Measurements from ENCODE around the gene OXSR1. TPM values are rescaled to one million over a fixed set of nuclear protein-coding genes. Genes with fewer than 3 reads are reported as not detected.

Gene OXSR1
- total RNA-seq, 4 donors from 2014 or later = 27.0 to 46.7 (median 32.9) TPM

DNA sequence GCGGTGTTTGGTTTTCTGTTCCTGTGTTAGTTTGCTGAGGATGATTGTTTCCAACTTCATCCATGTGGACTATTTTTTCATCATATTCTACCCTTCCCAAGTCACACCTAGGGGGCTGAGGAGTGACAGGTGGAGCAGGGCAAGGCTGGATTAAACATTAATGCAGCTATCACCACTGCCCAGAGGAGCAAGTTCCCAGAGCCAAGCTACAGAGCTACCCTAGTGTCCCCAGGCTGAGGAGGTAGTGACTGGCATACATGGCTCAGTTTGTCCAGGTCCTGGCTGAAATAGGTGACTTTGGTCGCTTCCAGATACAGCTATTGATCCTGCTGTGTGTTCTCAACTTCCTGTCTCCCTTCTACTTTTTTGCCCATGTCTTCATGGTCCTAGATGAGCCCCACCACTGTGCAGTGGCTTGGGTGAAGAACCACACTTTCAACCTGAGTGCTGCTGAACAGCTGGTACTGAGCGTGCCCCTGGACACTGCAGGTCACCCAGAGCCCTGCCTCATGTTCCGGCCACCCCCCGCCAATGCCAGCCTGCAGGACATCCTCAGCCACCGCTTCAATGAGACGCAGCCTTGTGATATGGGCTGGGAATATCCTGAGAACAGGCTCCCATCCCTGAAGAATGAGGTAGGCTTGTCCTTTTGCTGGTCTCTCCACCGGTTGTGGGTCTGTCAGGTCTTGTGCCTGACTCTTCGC, 100.4 kb downstream of the OXSR1 start, which contains the start of gene SLC22A13:
Gene SLC22A13, plus strand, starts transcription at position 209 of the 704 bp plus-strand sequence. Its CDS starts 49 bp downstream, at position 258.
- intact Hi-C loops (cut with DNase I) = no loop called here
- 94% methylated on average over 4 of the region's 9 CpGs for WGBS
- TF ChIP-seq POLR2AphosphoS5 (IDR thresholded peaks at IDR 0.05) (no peak), CTCF (IDR thresholded peaks at IDR 0.05) (no peak), POLR2A (IDR thresholded peaks at IDR 0.05; ENCODE audit: low read depth) (no peak), EP300 (IDR thresholded peaks at IDR 0.05) (no peak)

GRCh38 chr3:38266810-38267209, 101.5 kb downstream of the OXSR1 start:
- 70% methylated on average over 1 of the region's 1 CpG for WGBS
- intact Hi-C loops (cut with DNase I) = no loop called here
- Histone ChIP-seq H3K27ac (replicated peaks in 1 of 4) (no peak overlapping the region), H3K4me1 (peaks cover 0 to 10% (median 0%) of the 10 kb centered on the region in 4 donors), H3K9me3 (no peaks in the 10 kb centered on the region), H3K4me3 (no peak overlapping the region), H3K36me3 (peaks cover 0 to 8% (median 3%) of the 10 kb centered on the region in 4 donors), H3K27me3 (no peaks in the 10 kb centered on the region)
- TF ChIP-seq POLR2AphosphoS5 (IDR thresholded peaks at IDR 0.05) (no peak), EP300 (IDR thresholded peaks at IDR 0.05) (no peak), POLR2A (IDR thresholded peaks at IDR 0.05; ENCODE audit: low read depth) (no peak), CTCF (IDR thresholded peaks at IDR 0.05) (no peak)
- DNase-seq (ENCODE audit: extremely low spot score) = peak; percentile 55

More for the DNA sequence above, 100.4 kb downstream of the OXSR1 start, which contains the start of gene SLC22A13:
- no peak within 1 kb of the TSS for H3K27ac ChIP-seq (replicated peaks in 1 of 4)
- peaks cover 0 to 10% (median 0%) of the 10 kb centered on the region in 4 donors for H3K4me1 ChIP-seq
- H3K36me3 ChIP-seq = peaks cover 0 to 9% (median 6%) of the 10 kb centered on the region in 4 donors
- peak; percentile 74 for DNase-seq (ENCODE audit: extremely low spot score)
- no peaks in the 10 kb centered on the region for H3K9me3 ChIP-seq
- H3K27me3 ChIP-seq = no peaks in the 10 kb centered on the region
- no peak within 1 kb of the TSS for H3K4me3 ChIP-seq

- WGBS = 79% methylated on average over 2 of the region's 2 CpGs
- Histone ChIP-seq H3K27me3 (no peaks in the 10 kb centered on the region), H3K4me1 (peaks cover 0 to 10% (median 0%) of the 10 kb centered on the region in 4 donors), H3K27ac (replicated peaks in 1 of 4) (no peak overlapping the region), H3K4me3 (no peak overlapping the region), H3K36me3 (peaks cover 0 to 8% (median 3%) of the 10 kb centered on the region in 4 donors), H3K9me3 (no peaks in the 10 kb centered on the region)
- intact Hi-C loops (cut with DNase I) = no loop called here
- DNase-seq (ENCODE audit: extremely low spot score) = peak; percentile 10
- TF ChIP-seq CTCF (IDR thresholded peaks at IDR 0.05) (no peak), POLR2AphosphoS5 (IDR thresholded peaks at IDR 0.05) (no peak), EP300 (IDR thresholded peaks at IDR 0.05) (no peak)
These were observed 102.3 kb downstream of the OXSR1 start for GRCh38 chr3:38267662-38268061.

- peak; percentile 37 for DNase-seq (ENCODE audit: extremely low spot score)
- no peak for TF ChIP-seq CTCF (IDR thresholded peaks at IDR 0.05)
- TF ChIP-seq POLR2AphosphoS5 (IDR thresholded peaks at IDR 0.05) = no peak
- TF ChIP-seq POLR2A (IDR thresholded peaks at IDR 0.05; ENCODE audit: low read depth) = no peak
- TF ChIP-seq EP300 (IDR thresholded peaks at IDR 0.05) = no peak
- H3K27me3 ChIP-seq = no peaks in the 10 kb centered on the region
- no peak overlapping the region for H3K27ac ChIP-seq (replicated peaks in 1 of 4)
- H3K36me3 ChIP-seq = peaks cover 0 to 8% (median 4%) of the 10 kb centered on the region in 4 donors
- no peak overlapping the region for H3K4me3 ChIP-seq
- intact Hi-C loops (cut with DNase I) = no loop called here
- H3K9me3 ChIP-seq = no peaks in the 10 kb centered on the region
- peaks cover 0 to 10% (median 0%) of the 10 kb centered on the region in 4 donors for H3K4me1 ChIP-seq
- 70% methylated on average over 5 of the region's 5 CpGs for WGBS
These were observed 102.8 kb downstream of the OXSR1 start for GRCh38 chr3:38268087-38268486.

All from esophagus muscularis mucosa (tissue), 4 donors.